Ammon's horn (tissue), 1 donor: ENCODE data around the gene GLIPR2.
A peak's percentile ranks its signal among the peaks of the same experiment; 100 is the strongest.

Experiments used
- DNase-seq: peaks from one replicate; pipeline ENCODE4 v3.0.0-alpha.2; 2016; ENCODE audit warnings: low spot score

GLIPR2 gene

GRCh38 chr9:36194326-36195000 is 57.9 kb downstream of the GLIPR2 start:
- no peak for DNase-seq

GRCh38 chr9:36204906-36205547 is 68.5 kb downstream of the GLIPR2 start:
- DNase-seq = no peak

DNA sequence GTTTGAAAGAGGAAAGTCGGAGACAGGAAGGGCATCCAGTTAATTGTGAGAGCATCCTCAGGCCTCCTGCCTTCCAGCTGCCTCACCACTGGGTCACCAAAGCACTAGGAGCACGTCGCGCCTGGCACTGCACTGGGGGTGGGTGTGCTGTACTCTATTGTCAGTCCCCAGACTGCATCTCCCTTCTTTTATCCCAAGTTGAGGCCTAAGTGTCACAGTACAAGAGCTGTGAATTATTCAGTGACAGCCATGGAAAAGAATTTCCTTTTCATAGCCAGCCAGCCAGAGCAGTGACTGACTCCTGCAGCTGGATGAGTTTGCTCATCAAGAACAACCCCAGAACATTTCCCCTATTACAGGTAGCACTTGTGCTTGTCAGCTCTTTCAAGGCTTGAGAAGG is 70.5 kb downstream of the GLIPR2 start:
- DNase-seq = peak; percentile 83

- no peak for DNase-seq
Observed at GRCh38 chr9:36207546-36208012, 71.0 kb downstream of the GLIPR2 start.

DNA sequence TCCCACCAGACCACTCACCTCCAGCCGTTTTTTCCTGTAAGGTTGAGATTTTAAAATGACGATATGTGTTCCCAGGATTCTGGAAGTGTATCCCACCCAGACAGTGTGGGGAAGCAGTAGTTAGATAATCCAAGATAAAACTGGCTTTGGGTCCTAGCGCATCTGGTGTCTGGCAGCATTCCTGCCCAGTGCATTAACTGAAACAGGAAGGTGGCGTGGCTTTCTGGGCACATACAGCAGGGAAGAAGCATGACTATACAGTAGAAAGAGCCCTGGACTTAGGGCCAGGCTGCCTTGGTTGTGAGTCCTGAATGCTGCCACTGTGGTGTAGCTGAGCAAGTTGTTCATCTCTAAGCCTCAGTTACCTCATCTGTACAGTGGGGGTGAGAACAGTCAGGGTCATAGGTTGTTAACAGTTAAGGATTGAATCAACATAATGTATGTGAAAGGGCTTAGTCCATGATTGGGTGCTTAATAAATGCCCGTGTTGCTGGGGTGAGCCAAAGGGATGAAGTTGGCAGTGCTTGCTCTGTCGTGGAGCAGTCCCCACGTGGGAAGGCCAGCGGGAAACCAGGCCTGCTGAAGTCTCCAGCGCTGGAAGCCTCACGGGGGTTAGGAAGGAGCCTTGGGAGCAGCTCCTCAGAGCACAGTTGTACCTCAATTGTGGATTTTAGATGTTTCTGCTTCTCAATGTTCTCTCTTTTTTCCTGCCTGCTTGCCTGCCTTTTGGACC is 72.2 kb downstream of the GLIPR2 start:
- no peak for DNase-seq

DNA sequence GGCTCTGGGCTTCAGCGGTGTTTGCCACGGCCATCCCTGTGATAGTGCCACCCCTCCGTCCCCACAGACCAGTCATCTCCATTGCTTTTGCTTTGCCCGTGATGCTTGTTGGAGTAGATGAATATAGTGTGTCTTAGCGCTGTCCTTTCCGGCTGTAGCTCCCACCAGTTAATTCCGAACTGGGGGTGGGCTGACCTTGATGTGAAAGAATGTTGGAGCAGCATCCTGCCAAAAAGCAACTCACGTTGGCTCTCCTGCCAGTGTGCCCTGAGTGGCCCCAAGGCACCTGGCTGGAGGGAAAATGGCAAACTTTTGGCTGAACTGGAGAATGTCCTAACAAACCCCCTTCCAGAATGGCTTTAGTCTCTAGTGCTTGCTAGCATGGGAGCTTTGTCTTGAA is 74.2 kb downstream of the GLIPR2 start:
- no peak for DNase-seq

DNA sequence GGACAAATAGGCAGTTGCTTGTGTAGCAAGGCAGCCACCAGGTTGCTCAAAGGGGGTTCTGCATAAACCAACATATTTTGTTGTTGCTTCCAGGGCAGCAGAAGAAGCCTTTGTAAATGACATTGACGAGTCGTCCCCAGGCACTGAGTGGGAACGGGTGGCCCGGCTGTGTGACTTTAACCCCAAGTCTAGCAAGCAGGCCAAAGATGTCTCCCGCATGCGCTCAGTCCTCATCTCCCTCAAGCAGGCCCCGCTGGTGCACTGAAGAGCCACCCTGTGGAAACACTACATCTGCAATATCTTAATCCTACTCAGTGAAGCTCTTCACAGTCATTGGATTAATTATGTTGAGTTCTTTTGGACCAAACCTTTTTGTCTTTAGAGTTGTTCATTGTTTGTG is 75.0 kb downstream of the GLIPR2 start:
- DNase-seq = no peak

GRCh38 chr9:36213387-36213786 is 76.9 kb downstream of the GLIPR2 start:
- no peak for DNase-seq
